WI38 (cell line): Measurements from ENCODE around the gene MYO9B.

Experiments
- H3K4me3 ChIP-seq: 2 replicates; pipeline ENCODE4 v1.5.1; 2011; ENCODE audit warnings: low read depth, mild to moderate bottlenecking, control low read depth, low read length
- CTCF ChIP-seq: IDR thresholded peaks from 2 replicates; pipeline ENCODE4 v1.5.1; 2012; ENCODE audit warnings: low read depth, mild to moderate bottlenecking, control low read depth, low read length

The MYO9B gene

GRCh38 chr19:17118957-17119356 is 43.4 kb downstream of the MYO9B start:
- no peak overlapping the region for H3K4me3 ChIP-seq
- TF ChIP-seq CTCF = no peak

GRCh38 chr19:17121736-17122293 is 46.2 kb downstream of the MYO9B start:
- TF ChIP-seq CTCF = no peak
- H3K4me3 ChIP-seq = no peak overlapping the region

GRCh38 chr19:17123041-17123440 is 47.5 kb downstream of the MYO9B start:
- no peak for TF ChIP-seq CTCF
- H3K4me3 ChIP-seq = no peak overlapping the region

GRCh38 chr19:17124025-17124424 is 48.4 kb downstream of the MYO9B start:
- TF ChIP-seq CTCF = no peak

GRCh38 chr19:17125062-17125727 is 49.6 kb downstream of the MYO9B start:
- no peak overlapping the region for H3K4me3 ChIP-seq
- TF ChIP-seq CTCF = no peak

More at GRCh38 chr19:17124025-17124424, 48.4 kb downstream of the MYO9B start:
- H3K4me3 ChIP-seq = no peak overlapping the region

GRCh38 chr19:17125728-17126677 is 50.4 kb downstream of the MYO9B start:
- no peak for TF ChIP-seq CTCF
- no peak overlapping the region for H3K4me3 ChIP-seq
